Measurements from ENCODE around the gene FSD1L.

- no peak for TF ChIP-seq CTCF (IDR thresholded peaks at IDR 0.05)
- TF ChIP-seq POLR2A (IDR thresholded peaks at IDR 0.05) = no peak
Observed at GRCh38 chr9:105497704-105498103, 49.9 kb downstream of the FSD1L start.
